K562 (cell line): Measurements from ENCODE around the gene PSMD13. TPM values are rescaled to one million over a fixed set of nuclear protein-coding genes. Genes with fewer than 3 reads are reported as not detected.
A peak's percentile ranks its signal among the peaks of the same experiment; 100 is the strongest.

Experiments used
- ARNT ChIP-seq, 2 experiments: fragments of 450-650 bp; IDR thresholded peaks; 2 replicates each; pipeline ENCODE4 v1.6.1; 2016; ENCODE audit warnings: mild to moderate bottlenecking in 1 of 2
- BRD4 ChIP-seq: fragments of 200-600 bp; sonication (generic); IDR thresholded peaks from 2 replicates; pipeline ENCODE4 v1.6.1; 2017; ENCODE audit warnings: inconsistent platforms
- CHD2 ChIP-seq: IDR thresholded peaks from 2 replicates; pipeline ENCODE4 v1.6.1; 2011; ENCODE audit warnings: low read depth, low read length
- GMEB1 ChIP-seq: fragments of 250-450 bp; sonication (Bioruptor Pico); IDR thresholded peaks from 2 replicates; pipeline ENCODE4 v1.4.0; 2020; ENCODE audit warnings: mild to moderate bottlenecking
- JUND ChIP-seq, 2 experiments: IDR thresholded peaks; 2 replicates in 1 of 2; 3 replicates in 1 of 2; pipeline ENCODE4 v1.6.1; 2011; ENCODE audit warnings: borderline replicate concordance in 2 of 2, low read depth in 2 of 2, low read length in 2 of 2, improper control_type of control experiment in 1 of 2, missing biosample characterization in 1 of 2, missing genetic modification characterization in 1 of 2, missing genetic modification reagents in 1 of 2
- KDM2B ChIP-seq: fragments of 250-450 bp; sonication (Bioruptor Pico); IDR thresholded peaks from 2 replicates; pipeline ENCODE4 v1.8.0; 2021; ENCODE audit warnings: mild to moderate bottlenecking, moderate library complexity
- MIER1 ChIP-seq: fragments of 450-650 bp; IDR thresholded peaks from 2 replicates; pipeline ENCODE4 v1.6.1; 2016; ENCODE audit warnings: antibody characterized with exemption, mild to moderate bottlenecking, low read depth
- NBN ChIP-seq: fragments of 450-650 bp; IDR thresholded peaks from 2 replicates; pipeline ENCODE4 v1.6.1; 2016; ENCODE audit warnings: low read depth, mild to moderate bottlenecking
- NCOA1 ChIP-seq: fragments of 450-650 bp; IDR thresholded peaks from 2 replicates; pipeline ENCODE4 v1.6.1; 2016; ENCODE audit warnings: low read depth
- NCOR1 ChIP-seq: fragments of 450-650 bp; IDR thresholded peaks from 2 replicates; pipeline ENCODE4 v1.6.1; 2016; ENCODE audit warnings: mild to moderate bottlenecking, moderate library complexity
- NFRKB ChIP-seq: fragments of 450-650 bp; IDR thresholded peaks from 2 replicates; pipeline ENCODE4 v1.6.1; 2016; ENCODE audit warnings: low read depth
- NR2C1 ChIP-seq, 2 experiments: fragments of 450-650 bp; IDR thresholded peaks; 2 replicates each; pipeline ENCODE4 v1.6.1; 2017; ENCODE audit warnings: mild to moderate bottlenecking in 2 of 2, antibody characterized with exemption in 1 of 2, inconsistent platforms in 1 of 2, missing compliant biosample characterization in 1 of 2, missing genetic modification characterization in 1 of 2
- NR2C2 ChIP-seq, 2 experiments: fragments of 200-800 bp in 1 of 2; sonication (Bioruptor generic) in 1 of 2; sonication (generic) in 1 of 2; formaldehyde crosslinking in 1 of 2; IDR thresholded peaks; 2 replicates each; pipeline versions ENCODE4 v1.6.1 to v1.8.0; 2016 to 2022; ENCODE audit warnings: mild to moderate bottlenecking in 1 of 2, missing compliant biosample characterization in 1 of 2, missing genetic modification characterization in 1 of 2, missing genetic modification reagents in 1 of 2
- RBM25 ChIP-seq: fragments of 200-400 bp; formaldehyde crosslinking; IDR thresholded peaks from 2 replicates; pipeline ENCODE4 v1.6.1; 2018; ENCODE audit warnings: low read length, low read depth, moderate library complexity; ENCODE audit not compliant: severe bottlenecking
- SIX5 ChIP-seq, 2 experiments: IDR thresholded peaks; 2 replicates each; pipeline ENCODE4 v1.6.1; 2011; ENCODE audit warnings: low read length in 2 of 2, borderline replicate concordance in 1 of 2, low read depth in 1 of 2, mild to moderate bottlenecking in 1 of 2, moderate library complexity in 1 of 2; ENCODE audit not compliant: insufficient read depth in 1 of 2
- SMAD4 ChIP-seq: fragments of 250-450 bp; sonication (Bioruptor Pico); conservative IDR thresholded peaks from 2 replicates; pipeline ENCODE4 v1.8.0; 2021; ENCODE audit warnings: inconsistent platforms, mild to moderate bottlenecking, moderate library complexity
- ZNF324 ChIP-seq: fragments of 250-450 bp; sonication (Bioruptor Pico); IDR thresholded peaks from 2 replicates; pipeline ENCODE4 v1.4.0; 2020; ENCODE audit warnings: mild to moderate bottlenecking
- ZNF766 ChIP-seq: fragments of 200-800 bp; sonication (Bioruptor generic); conservative IDR thresholded peaks from 2 replicates; pipeline ENCODE4 v1.6.1; 2016; ENCODE audit warnings: missing genetic modification characterization, missing compliant biosample characterization
- polyA plus RNA-seq, 8 experiments: library from polyadenylated mRNA; depleted of rRNA in 4 of 8; stranded (reverse) in 5 of 8; unstranded in 3 of 8; fragments of >200 nt; fragmentation: Nextera tagmentation in 2 of 8; fragmentation: Illumina TruSeq in 1 of 8; extraction: Ambion mirVana in 2 of 8; extraction: Trizol in 1 of 8; gene quantifications; 2 replicates each; pipeline versions ENCODE4 v1.2.1 to v1.2.3, GENCODE V29; 2011 to 2014; ENCODE audit warnings: inconsistent platforms in 1 of 8, missing spikeins in 1 of 8
- total RNA-seq, 7 experiments: library from RNA; depleted of rRNA in 6 of 7; stranded (reverse); fragments of >200 nt in 6 of 7; fragmentation: Illumina TruSeq in 2 of 7; extraction: Trizol in 2 of 7; gene quantifications; 2 replicates each; pipeline versions ENCODE4 v1.2.1 to v1.2.3, GENCODE V29; 2011 to 2021; ENCODE audit warnings: low replicate concordance in 1 of 7
- TF ChIP-seq, protein P1 (sequence below): fragments of 450-650 bp; conservative IDR thresholded peaks from 2 replicates; pipeline ENCODE4 v1.6.1; 2016; ENCODE audit warnings: missing genetic modification characterization, low read depth, mild to moderate bottlenecking, missing compliant biosample characterization, moderate library complexity
- TF ChIP-seq, protein P2 (sequence below), 2 experiments: fragments of 450-650 bp in 1 of 2; IDR thresholded peaks; 2 replicates each; pipeline ENCODE4 v1.6.1; 2011 to 2017; ENCODE audit warnings: low read depth in 2 of 2, antibody characterized with exemption in 1 of 2, borderline replicate concordance in 1 of 2, low read length in 1 of 2, mild to moderate bottlenecking in 1 of 2, mixed read lengths in 1 of 2; ENCODE audit not compliant: control insufficient read depth in 1 of 2

The PSMD13 gene
- total and polyA plus RNA-seq, 9 of the 15 experiments (the other 6 are each of a cell fraction or from before 2014, with no cell fraction given): 185 to 383 (median 267) TPM

DNA sequence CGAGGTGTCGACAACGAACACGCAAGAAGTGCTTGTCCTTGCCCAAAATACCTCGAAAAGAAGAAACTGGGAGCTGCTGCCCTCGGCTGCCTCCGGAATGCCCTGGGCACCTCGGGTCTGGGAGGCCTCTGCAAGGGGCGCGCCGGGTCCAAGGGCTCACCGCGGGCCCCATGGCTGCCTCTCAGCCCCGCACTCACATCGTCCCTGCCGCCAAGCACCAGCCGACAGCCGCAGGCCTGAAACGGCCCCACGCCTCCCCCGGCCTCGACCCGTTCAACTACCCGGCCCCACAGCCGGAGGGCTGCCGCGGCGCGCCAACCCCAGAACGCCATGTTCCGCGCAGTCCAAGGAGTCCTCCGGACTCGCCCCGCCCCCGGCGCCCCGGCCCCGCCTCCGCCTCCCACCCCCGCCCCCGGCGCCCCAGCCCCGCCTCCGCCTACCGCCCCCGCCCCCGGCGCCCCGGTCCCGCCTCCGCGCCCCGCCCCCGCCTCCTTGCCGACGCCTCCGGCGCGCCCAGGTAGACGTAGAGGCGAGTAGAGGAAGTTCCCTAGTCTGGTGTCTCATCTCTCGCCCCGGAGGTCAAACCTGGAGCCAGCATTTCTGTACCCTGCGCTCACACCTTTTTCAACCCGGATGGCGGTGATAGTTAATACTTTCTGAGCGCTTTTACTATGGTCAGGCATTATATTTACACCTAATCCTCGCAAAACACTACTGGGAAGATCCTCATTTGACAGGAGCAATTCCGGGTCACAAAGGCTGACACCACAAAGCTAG, 591 bp upstream of the PSMD13 start, which contains the start of gene SIRT3 (continued):
- TF ChIP-seq, protein P1, sequence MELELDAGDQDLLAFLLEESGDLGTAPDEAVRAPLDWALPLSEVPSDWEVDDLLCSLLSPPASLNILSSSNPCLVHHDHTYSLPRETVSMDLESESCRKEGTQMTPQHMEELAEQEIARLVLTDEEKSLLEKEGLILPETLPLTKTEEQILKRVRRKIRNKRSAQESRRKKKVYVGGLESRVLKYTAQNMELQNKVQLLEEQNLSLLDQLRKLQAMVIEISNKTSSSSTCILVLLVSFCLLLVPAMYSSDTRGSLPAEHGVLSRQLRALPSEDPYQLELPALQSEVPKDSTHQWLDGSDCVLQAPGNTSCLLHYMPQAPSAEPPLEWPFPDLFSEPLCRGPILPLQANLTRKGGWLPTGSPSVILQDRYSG: no peak
- peak; percentile 67 to 80 for TF ChIP-seq ARNT (IDR thresholded peaks at IDR 0.05)
- TF ChIP-seq GMEB1: peak; percentile 30; the same call in 1 of the 2 replicates
- TF ChIP-seq KDM2B (CRISPR knock-in tag): peak; percentile 52; the same call in 1 of the 2 replicates
- TF ChIP-seq NR2C2 (CRISPR knock-in tag; IDR thresholded peaks at IDR 0.05): no peak
- TF ChIP-seq NR2C2 (tag; IDR thresholded peaks at IDR 0.05): peak; percentile 95
- TF ChIP-seq NFRKB: peak; percentile 47; the same call in 1 of the 2 replicates
- TF ChIP-seq JUND (IDR thresholded peaks at IDR 0.05; ENCODE audit: borderline replicate concordance, low read depth, low read length): 0 out of 2 replicates have a peak, but pooled peaks have one; percentile 23
- TF ChIP-seq JUND (tag; IDR thresholded peaks at IDR 0.05; ENCODE audit: borderline replicate concordance, low read depth, low read length): no peak
- peak; percentile 91; the same call in 1 of the 2 replicates for TF ChIP-seq NCOA1
- TF ChIP-seq RBM25: no peak
- TF ChIP-seq ZNF324 (CRISPR knock-in tag): no peak
- peak; percentile 90; the same call in 1 of the 2 replicates for TF ChIP-seq NBN
- TF ChIP-seq CHD2: no peak
- peak; percentile 45; the same call in 1 of the 2 replicates for TF ChIP-seq SMAD4 (CRISPR knock-in tag)
- peak; percentile 85 for TF ChIP-seq NR2C1 (IDR thresholded peaks at IDR 0.05)
- TF ChIP-seq NR2C1 (tag; IDR thresholded peaks at IDR 0.05): peak; percentile 73
- TF ChIP-seq BRD4: peak; percentile 45; the same call in 1 of the 2 replicates
- TF ChIP-seq, protein P2, sequence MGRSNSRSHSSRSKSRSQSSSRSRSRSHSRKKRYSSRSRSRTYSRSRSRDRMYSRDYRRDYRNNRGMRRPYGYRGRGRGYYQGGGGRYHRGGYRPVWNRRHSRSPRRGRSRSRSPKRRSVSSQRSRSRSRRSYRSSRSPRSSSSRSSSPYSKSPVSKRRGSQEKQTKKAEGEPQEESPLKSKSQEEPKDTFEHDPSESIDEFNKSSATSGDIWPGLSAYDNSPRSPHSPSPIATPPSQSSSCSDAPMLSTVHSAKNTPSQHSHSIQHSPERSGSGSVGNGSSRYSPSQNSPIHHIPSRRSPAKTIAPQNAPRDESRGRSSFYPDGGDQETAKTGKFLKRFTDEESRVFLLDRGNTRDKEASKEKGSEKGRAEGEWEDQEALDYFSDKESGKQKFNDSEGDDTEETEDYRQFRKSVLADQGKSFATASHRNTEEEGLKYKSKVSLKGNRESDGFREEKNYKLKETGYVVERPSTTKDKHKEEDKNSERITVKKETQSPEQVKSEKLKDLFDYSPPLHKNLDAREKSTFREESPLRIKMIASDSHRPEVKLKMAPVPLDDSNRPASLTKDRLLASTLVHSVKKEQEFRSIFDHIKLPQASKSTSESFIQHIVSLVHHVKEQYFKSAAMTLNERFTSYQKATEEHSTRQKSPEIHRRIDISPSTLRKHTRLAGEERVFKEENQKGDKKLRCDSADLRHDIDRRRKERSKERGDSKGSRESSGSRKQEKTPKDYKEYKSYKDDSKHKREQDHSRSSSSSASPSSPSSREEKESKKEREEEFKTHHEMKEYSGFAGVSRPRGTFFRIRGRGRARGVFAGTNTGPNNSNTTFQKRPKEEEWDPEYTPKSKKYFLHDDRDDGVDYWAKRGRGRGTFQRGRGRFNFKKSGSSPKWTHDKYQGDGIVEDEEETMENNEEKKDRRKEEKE (IDR thresholded peaks at IDR 0.05; ENCODE audit: borderline replicate concordance in 1 of 2, control insufficient read depth in 1 of 2, low read depth in 2 of 2, low read length in 1 of 2): 0 out of 4 replicates have a peak, but pooled peaks of 1 of the 2 experiments have one; percentile 60
- TF ChIP-seq ZNF766 (CRISPR knock-in tag): peak; percentile 49; the same call in 1 of the 2 replicates
- TF ChIP-seq MIER1: peak; percentile 26; the same call in 1 of the 2 replicates
- 0 out of 4 replicates have a peak, but pooled peaks of 1 of the 2 experiments have one; percentile 12 for TF ChIP-seq SIX5 (IDR thresholded peaks at IDR 0.05; ENCODE audit: borderline replicate concordance in 1 of 2, insufficient read depth in 1 of 2, low read depth in 1 of 2, low read length in 2 of 2)
- 0 out of 2 replicates have a peak, but pooled peaks have one; percentile 16 for TF ChIP-seq NCOR1
